GM23338 (cell line): ENCODE results near the gene PPP6R3. TPM values are rescaled to one million over a fixed set of nuclear protein-coding genes. Genes with fewer than 3 reads are reported as not detected.

Experiments
- ATAC-seq: fragments of 200-7000 bp; cut with Tn5 transposase; 3 replicates; pipeline ENCODE4 v1.9.1; 2020
- DNase-seq: peaks from one replicate; pipeline ENCODE4 v3.0.0-alpha.2; 2015; ENCODE audit warnings: low spot score
- H2AFZ ChIP-seq: fragments of 200-600 bp; sonication (generic); 2 replicates; pipeline ENCODE4 v1.8.0; 2016; ENCODE audit warnings: antibody characterized with exemption, mild to moderate bottlenecking, moderate library complexity
- H3F3A ChIP-seq: fragments of 200-600 bp; sonication (generic); replicated peaks from 2 replicates; pipeline ENCODE4 v1.8.0; 2017; ENCODE audit warnings: antibody characterized with exemption, mixed run types, low read depth
- H3K27ac ChIP-seq: fragments of 200-600 bp; sonication (generic); 2 replicates; pipeline ENCODE4 v1.6.1; 2016; ENCODE audit warnings: low read depth
- H3K27me3 ChIP-seq: fragments of 200-600 bp; sonication (generic); 2 replicates; pipeline ENCODE4 v1.8.0; 2016; ENCODE audit warnings: mild to moderate bottlenecking, mixed run types, moderate library complexity; ENCODE audit not compliant: insufficient read depth
- H3K36me3 ChIP-seq: fragments of 200-600 bp; sonication (generic); 2 replicates; pipeline ENCODE4 v1.8.0; 2016; ENCODE audit warnings: mild to moderate bottlenecking; ENCODE audit not compliant: insufficient read depth
- H3K4me1 ChIP-seq: fragments of 200-600 bp; sonication (generic); 2 replicates; pipeline ENCODE4 v1.8.0; 2016; ENCODE audit warnings: mild to moderate bottlenecking, moderate library complexity; ENCODE audit not compliant: insufficient read depth
- H3K4me2 ChIP-seq: fragments of 200-600 bp; sonication (generic); 2 replicates; pipeline ENCODE4 v1.7.1; 2017; ENCODE audit warnings: mixed run types
- H3K4me3 ChIP-seq: fragments of 200-600 bp; sonication (generic); 2 replicates; pipeline ENCODE4 v1.6.1; 2016; ENCODE audit warnings: mixed run types
- H3K79me2 ChIP-seq: fragments of 200-600 bp; sonication (generic); replicated peaks from 2 replicates; pipeline ENCODE4 v1.8.0; 2017; ENCODE audit warnings: mild to moderate bottlenecking; ENCODE audit not compliant: insufficient read depth
- H3K9me2 ChIP-seq: fragments of 200-600 bp; sonication (generic); 2 replicates; pipeline ENCODE4 v1.8.0; 2017; ENCODE audit not compliant: insufficient read depth
- H4K20me1 ChIP-seq: fragments of 200-600 bp; sonication (generic); replicated peaks from 2 replicates; pipeline ENCODE4 v1.8.0; 2017; ENCODE audit warnings: mild to moderate bottlenecking; ENCODE audit not compliant: insufficient read depth
- H3K27ac Mint-ChIP-seq: 2 replicates; pipeline ENCODE4 v1.8.0; 2020; ENCODE audit warnings: inconsistent platforms, mild to moderate bottlenecking, moderate library complexity, mixed read lengths
- H3K27me3 Mint-ChIP-seq: 3 replicates; pipeline ENCODE4 v1.8.0; 2022; ENCODE audit warnings: low read depth, mild to moderate bottlenecking, moderate library complexity, mixed read lengths, inconsistent platforms; ENCODE audit not compliant: insufficient read depth, poor library complexity
- H3K36me3 Mint-ChIP-seq: 3 replicates; pipeline ENCODE4 v1.8.0; 2021; ENCODE audit warnings: low read depth, mild to moderate bottlenecking, inconsistent platforms, moderate library complexity, mixed read lengths
- H3K4me1 Mint-ChIP-seq: 3 replicates; pipeline ENCODE4 v1.8.0; 2020; ENCODE audit warnings: mild to moderate bottlenecking, inconsistent platforms, mixed read lengths
- H3K4me3 Mint-ChIP-seq: 3 replicates; pipeline ENCODE4 v1.8.0; 2021; ENCODE audit warnings: moderate library complexity, mild to moderate bottlenecking, inconsistent platforms, mixed read lengths
- H3K9me3 Mint-ChIP-seq: 3 replicates; pipeline ENCODE4 v1.8.0; 2020; ENCODE audit warnings: moderate library complexity, mild to moderate bottlenecking, inconsistent platforms, mixed read lengths
- CREB1 ChIP-seq: fragments of 250-450 bp; sonication (Bioruptor Pico); IDR thresholded peaks from 2 replicates; pipeline ENCODE4 v1.5.0; 2020; ENCODE audit warnings: low read depth, mild to moderate bottlenecking, moderate library complexity
- CTCF ChIP-seq, 2 experiments: fragments of 200-600 bp in 1 of 2; sonication (generic) in 1 of 2; conservative IDR thresholded peaks; 2 replicates each; pipeline versions ENCODE4 v1.5.1 to v1.6.1; 2016 to 2017; ENCODE audit warnings: antibody characterized with exemption in 2 of 2, low read depth in 2 of 2, mild to moderate bottlenecking in 2 of 2, moderate library complexity in 1 of 2
- EZH2 ChIP-seq: fragments of 200-600 bp; sonication (generic); IDR thresholded peaks from one replicate; pipeline ENCODE4 v1.8.0; 2017; ENCODE audit warnings: antibody characterized with exemption, mild to moderate bottlenecking, low read depth; ENCODE audit not compliant: unreplicated experiment
- EZH2phosphoT487 ChIP-seq: fragments of 200-600 bp; sonication (generic); IDR thresholded peaks from one replicate; pipeline ENCODE4 v1.8.1; 2018; ENCODE audit warnings: antibody characterized with exemption; ENCODE audit not compliant: unreplicated experiment
- JUNB ChIP-seq: IDR thresholded peaks from one replicate; pipeline ENCODE4 v1.6.1; 2016; ENCODE audit warnings: antibody characterized with exemption; ENCODE audit not compliant: unreplicated experiment
- NANOG ChIP-seq: IDR thresholded peaks from 2 replicates; pipeline ENCODE4 v1.6.1; 2016; ENCODE audit warnings: antibody characterized with exemption, borderline replicate concordance
- POLR2AphosphoS5 ChIP-seq: IDR thresholded peaks from 2 replicates; pipeline ENCODE4 v1.6.1; 2016; ENCODE audit warnings: antibody characterized with exemption, low read depth
- STAT1 ChIP-seq: IDR thresholded peaks from one replicate; pipeline ENCODE4 v1.6.1; 2016; ENCODE audit warnings: antibody characterized with exemption; ENCODE audit not compliant: unreplicated experiment
- ZNF114 ChIP-seq: fragments of 250-450 bp; sonication (Bioruptor Pico); IDR thresholded peaks from 2 replicates; pipeline ENCODE4 v1.5.0; 2020; ENCODE audit warnings: mild to moderate bottlenecking, moderate library complexity
- ZNF331 ChIP-seq: fragments of 250-450 bp; sonication (Bioruptor Pico); IDR thresholded peaks from 2 replicates; pipeline ENCODE4 v1.5.0; 2020; ENCODE audit warnings: low read depth, mild to moderate bottlenecking, moderate library complexity
- polyA plus RNA-seq: library from polyadenylated mRNA; unstranded; fragments of >200 nt; fragmentation: Nextera tagmentation; extraction: Ambion mirVana; gene quantifications from 2 replicates; pipeline ENCODE4 v1.2.1, GENCODE V29; 2016
- total RNA-seq: library from RNA; depleted of rRNA; stranded (reverse); fragments of >200 nt; shearing (Covaris generic); gene quantifications from 2 replicates; pipeline ENCODE4 v1.2.3, GENCODE V29; 2014
- TF ChIP-seq, protein P1 (sequence below): IDR thresholded peaks from one replicate; pipeline ENCODE4 v1.6.1; 2018; ENCODE audit warnings: antibody characterized with exemption; ENCODE audit not compliant: unreplicated experiment
- TF ChIP-seq, protein P2 (sequence below): fragments of 250-450 bp; sonication (Bioruptor Pico); IDR thresholded peaks from 2 replicates; pipeline ENCODE4 v1.5.0; 2020; ENCODE audit warnings: mild to moderate bottlenecking, moderate library complexity
- TF ChIP-seq, protein P3 (sequence below): IDR thresholded peaks from 2 replicates; pipeline ENCODE4 v1.6.1; 2016; ENCODE audit warnings: antibody characterized with exemption

Gene PPP6R3
- total and polyA plus RNA-seq, 2 experiments from 2014 or later = 170 to 268 TPM

DNA sequence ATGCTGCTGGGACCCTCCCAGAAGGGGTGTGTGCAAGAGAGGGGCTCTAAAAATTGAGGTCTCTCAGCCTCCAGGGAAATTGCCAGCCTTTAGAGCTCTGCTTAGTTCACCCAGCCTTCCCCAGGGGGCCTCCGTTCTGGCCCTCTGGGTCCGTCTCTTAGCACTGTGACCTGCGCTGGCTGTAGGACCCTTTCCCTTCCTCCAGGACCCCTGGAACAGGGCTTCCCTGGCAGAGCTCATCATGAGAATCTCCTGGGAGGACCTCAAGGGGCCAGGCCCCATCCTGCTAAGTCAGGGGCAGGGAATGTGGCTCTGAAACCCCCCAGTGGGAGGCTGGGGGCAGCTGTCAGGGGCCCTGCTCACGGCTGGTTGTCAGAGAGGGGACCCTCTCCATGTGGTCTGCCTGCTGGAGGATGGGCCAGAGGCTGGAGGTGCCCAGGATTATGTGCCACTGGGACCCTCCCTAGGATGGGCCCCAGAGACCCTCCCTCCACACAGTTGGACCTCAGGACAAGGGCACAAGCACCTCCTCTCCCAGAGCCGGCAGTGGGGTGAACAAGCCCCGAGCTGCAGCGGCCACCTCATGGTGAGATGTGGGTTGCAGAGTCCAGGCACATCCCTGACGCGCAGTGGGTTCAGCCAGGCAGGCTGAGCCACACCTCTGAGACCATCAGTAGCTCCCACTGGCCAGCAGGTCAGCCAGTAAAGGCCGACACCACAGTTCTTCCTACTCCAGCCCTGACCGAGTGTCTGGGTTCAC is 196.6 kb downstream of the PPP6R3 start:
- Mint-ChIP-seq H3K27me3 (peaks cover 10% of the 10 kb centered on the region), H3K27ac (no peak overlapping the region)

More for the DNA sequence above, 196.6 kb downstream of the PPP6R3 start:
- Histone ChIP-seq H2AFZ (peak overlapping the region; percentile 95; the same call in 1 of the 2 replicates), H4K20me1 (no peaks in the 10 kb centered on the region), H3K4me3 (no peak overlapping the region), H3K4me1 (no peaks in the 10 kb centered on the region), H3K27me3 (no peaks in the 10 kb centered on the region), H3K36me3 (no peaks in the 10 kb centered on the region), H3K27ac (no peak overlapping the region), H3K79me2 (no peaks in the 10 kb centered on the region), H3K9me2 (no peaks in the 10 kb centered on the region), H3F3A (peaks cover 5% of the 10 kb centered on the region; the same call in 1 of the 2 replicates), H3K4me2 (no peak overlapping the region)
- ATAC-seq (no peak), DNase-seq (no peak)
- TF ChIP-seq EZH2phosphoT487 (no peak), EZH2 (no peak), JUNB (no peak), CTCF (conservative IDR thresholded peaks at IDR 0.05; ENCODE audit: low read depth in 2 of 2) (no peak), ZNF114 (no peak), CREB1 (CRISPR knock-in tag) (no peak), POLR2AphosphoS5 (no peak), STAT1 (no peak), ZNF331 (CRISPR knock-in tag) (no peak), NANOG (no peak)
- TF ChIP-seq, protein P1, sequence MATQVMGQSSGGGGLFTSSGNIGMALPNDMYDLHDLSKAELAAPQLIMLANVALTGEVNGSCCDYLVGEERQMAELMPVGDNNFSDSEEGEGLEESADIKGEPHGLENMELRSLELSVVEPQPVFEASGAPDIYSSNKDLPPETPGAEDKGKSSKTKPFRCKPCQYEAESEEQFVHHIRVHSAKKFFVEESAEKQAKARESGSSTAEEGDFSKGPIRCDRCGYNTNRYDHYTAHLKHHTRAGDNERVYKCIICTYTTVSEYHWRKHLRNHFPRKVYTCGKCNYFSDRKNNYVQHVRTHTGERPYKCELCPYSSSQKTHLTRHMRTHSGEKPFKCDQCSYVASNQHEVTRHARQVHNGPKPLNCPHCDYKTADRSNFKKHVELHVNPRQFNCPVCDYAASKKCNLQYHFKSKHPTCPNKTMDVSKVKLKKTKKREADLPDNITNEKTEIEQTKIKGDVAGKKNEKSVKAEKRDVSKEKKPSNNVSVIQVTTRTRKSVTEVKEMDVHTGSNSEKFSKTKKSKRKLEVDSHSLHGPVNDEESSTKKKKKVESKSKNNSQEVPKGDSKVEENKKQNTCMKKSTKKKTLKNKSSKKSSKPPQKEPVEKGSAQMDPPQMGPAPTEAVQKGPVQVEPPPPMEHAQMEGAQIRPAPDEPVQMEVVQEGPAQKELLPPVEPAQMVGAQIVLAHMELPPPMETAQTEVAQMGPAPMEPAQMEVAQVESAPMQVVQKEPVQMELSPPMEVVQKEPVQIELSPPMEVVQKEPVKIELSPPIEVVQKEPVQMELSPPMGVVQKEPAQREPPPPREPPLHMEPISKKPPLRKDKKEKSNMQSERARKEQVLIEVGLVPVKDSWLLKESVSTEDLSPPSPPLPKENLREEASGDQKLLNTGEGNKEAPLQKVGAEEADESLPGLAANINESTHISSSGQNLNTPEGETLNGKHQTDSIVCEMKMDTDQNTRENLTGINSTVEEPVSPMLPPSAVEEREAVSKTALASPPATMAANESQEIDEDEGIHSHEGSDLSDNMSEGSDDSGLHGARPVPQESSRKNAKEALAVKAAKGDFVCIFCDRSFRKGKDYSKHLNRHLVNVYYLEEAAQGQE = no peak
- TF ChIP-seq, protein P2, sequence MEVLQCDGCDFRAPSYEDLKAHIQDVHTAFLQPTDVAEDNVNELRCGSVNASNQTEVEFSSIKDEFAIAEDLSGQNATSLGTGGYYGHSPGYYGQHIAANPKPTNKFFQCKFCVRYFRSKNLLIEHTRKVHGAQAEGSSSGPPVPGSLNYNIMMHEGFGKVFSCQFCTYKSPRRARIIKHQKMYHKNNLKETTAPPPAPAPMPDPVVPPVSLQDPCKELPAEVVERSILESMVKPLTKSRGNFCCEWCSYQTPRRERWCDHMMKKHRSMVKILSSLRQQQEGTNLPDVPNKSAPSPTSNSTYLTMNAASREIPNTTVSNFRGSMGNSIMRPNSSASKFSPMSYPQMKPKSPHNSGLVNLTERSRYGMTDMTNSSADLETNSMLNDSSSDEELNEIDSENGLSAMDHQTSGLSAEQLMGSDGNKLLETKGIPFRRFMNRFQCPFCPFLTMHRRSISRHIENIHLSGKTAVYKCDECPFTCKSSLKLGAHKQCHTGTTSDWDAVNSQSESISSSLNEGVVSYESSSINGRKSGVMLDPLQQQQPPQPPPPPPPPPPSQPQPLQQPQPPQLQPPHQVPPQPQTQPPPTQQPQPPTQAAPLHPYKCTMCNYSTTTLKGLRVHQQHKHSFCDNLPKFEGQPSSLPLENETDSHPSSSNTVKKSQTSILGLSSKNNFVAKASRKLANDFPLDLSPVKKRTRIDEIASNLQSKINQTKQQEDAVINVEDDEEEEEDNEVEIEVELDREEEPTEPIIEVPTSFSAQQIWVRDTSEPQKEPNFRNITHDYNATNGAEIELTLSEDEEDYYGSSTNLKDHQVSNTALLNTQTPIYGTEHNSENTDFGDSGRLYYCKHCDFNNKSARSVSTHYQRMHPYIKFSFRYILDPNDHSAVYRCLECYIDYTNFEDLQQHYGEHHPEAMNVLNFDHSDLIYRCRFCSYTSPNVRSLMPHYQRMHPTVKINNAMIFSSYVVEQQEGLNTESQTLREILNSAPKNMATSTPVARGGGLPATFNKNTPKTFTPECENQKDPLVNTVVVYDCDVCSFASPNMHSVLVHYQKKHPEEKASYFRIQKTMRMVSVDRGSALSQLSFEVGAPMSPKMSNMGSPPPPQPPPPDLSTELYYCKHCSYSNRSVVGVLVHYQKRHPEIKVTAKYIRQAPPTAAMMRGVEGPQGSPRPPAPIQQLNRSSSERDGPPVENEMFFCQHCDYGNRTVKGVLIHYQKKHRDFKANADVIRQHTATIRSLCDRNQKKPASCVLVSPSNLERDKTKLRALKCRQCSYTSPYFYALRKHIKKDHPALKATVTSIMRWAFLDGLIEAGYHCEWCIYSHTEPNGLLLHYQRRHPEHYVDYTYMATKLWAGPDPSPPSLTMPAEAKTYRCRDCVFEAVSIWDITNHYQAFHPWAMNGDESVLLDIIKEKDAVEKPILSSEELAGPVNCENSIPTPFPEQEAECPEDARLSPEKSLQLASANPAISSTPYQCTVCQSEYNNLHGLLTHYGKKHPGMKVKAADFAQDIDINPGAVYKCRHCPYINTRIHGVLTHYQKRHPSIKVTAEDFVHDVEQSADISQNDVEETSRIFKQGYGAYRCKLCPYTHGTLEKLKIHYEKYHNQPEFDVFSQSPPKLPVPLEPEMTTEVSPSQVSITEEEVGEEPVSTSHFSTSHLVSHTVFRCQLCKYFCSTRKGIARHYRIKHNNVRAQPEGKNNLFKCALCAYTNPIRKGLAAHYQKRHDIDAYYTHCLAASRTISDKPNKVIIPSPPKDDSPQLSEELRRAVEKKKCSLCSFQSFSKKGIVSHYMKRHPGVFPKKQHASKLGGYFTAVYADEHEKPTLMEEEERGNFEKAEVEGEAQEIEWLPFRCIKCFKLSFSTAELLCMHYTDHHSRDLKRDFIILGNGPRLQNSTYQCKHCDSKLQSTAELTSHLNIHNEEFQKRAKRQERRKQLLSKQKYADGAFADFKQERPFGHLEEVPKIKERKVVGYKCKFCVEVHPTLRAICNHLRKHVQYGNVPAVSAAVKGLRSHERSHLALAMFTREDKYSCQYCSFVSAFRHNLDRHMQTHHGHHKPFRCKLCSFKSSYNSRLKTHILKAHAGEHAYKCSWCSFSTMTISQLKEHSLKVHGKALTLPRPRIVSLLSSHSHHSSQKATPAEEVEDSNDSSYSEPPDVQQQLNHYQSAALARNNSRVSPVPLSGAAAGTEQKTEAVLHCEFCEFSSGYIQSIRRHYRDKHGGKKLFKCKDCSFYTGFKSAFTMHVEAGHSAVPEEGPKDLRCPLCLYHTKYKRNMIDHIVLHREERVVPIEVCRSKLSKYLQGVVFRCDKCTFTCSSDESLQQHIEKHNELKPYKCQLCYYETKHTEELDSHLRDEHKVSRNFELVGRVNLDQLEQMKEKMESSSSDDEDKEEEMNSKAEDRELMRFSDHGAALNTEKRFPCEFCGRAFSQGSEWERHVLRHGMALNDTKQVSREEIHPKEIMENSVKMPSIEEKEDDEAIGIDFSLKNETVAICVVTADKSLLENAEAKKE = no peak
- TF ChIP-seq, protein P3, sequence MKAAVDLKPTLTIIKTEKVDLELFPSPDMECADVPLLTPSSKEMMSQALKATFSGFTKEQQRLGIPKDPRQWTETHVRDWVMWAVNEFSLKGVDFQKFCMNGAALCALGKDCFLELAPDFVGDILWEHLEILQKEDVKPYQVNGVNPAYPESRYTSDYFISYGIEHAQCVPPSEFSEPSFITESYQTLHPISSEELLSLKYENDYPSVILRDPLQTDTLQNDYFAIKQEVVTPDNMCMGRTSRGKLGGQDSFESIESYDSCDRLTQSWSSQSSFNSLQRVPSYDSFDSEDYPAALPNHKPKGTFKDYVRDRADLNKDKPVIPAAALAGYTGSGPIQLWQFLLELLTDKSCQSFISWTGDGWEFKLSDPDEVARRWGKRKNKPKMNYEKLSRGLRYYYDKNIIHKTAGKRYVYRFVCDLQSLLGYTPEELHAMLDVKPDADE = no peak
- H3K9me3 Mint-ChIP-seq = peaks cover 19% of the 10 kb centered on the region
- H3K36me3 Mint-ChIP-seq = peaks cover 8% of the 10 kb centered on the region; the same call in 2 of the 3 replicates
- no peaks in the 10 kb centered on the region; the same call in 2 of the 3 replicates for H3K4me1 Mint-ChIP-seq
- H3K4me3 Mint-ChIP-seq = no peak overlapping the region
